H1 (cell line): Measurements from ENCODE around the gene ADAM22.

Experiments
- CTCF ChIP-seq, 3 experiments: IDR thresholded peaks; 1 replicate in 2 of 3; 2 replicates in 1 of 3; pipeline versions ENCODE4 v1.5.1 to v1.6.1; 2011; ENCODE audit warnings: low read length in 3 of 3, mild to moderate bottlenecking in 3 of 3, inconsistent platforms in 2 of 3, low read depth in 1 of 3, moderate library complexity in 1 of 3; ENCODE audit not compliant: insufficient read depth in 1 of 3; ENCODE audit errors: control extremely low read depth in 1 of 3
- JUND ChIP-seq: IDR thresholded peaks from 2 replicates; pipeline ENCODE4 v1.6.1; 2011; ENCODE audit warnings: mild to moderate bottlenecking, improper control_type of control experiment, low read length
- SP2 ChIP-seq: IDR thresholded peaks from 2 replicates; pipeline ENCODE4 v1.6.1; 2012; ENCODE audit warnings: mild to moderate bottlenecking, low read length, inconsistent platforms

- no peak for TF ChIP-seq JUND
- no peak for TF ChIP-seq CTCF (IDR thresholded peaks at IDR 0.05; ENCODE audit: control extremely low read depth in 1 of 3, insufficient read depth in 1 of 3, low read depth in 1 of 3, low read length in 3 of 3)
- no peak for TF ChIP-seq SP2
Measured at GRCh38 chr7:88111954-88112471, 178.0 kb downstream of the ADAM22 start.
